ENCODE data around the gene KLHL3. TPM values are rescaled to one million over a fixed set of nuclear protein-coding genes. Genes with fewer than 3 reads are reported as not detected.

The KLHL3 gene
- total RNA-seq, 1 donor from 2014 or later: 8.9 TPM

- Histone ChIP-seq H3K9me3 (ENCODE audit: insufficient read depth, low read depth, low read length) (no peaks in the 10 kb centered on the region), H3K4me1 (ENCODE audit: insufficient read depth, low read length) (peaks cover 15% of the 10 kb centered on the region), H3K9ac (ENCODE audit: low read length) (no peak overlapping the region), H3K27ac (ENCODE audit: low read depth, low read length) (no peak overlapping the region), H3K27me3 (ENCODE audit: insufficient read depth, low read length) (peaks cover 2% of the 10 kb centered on the region), H3K4me3 (ENCODE audit: insufficient read depth, low read depth, low read length) (no peak overlapping the region), H4K20me1 (ENCODE audit: insufficient read depth, low read length) (no peaks in the 10 kb centered on the region), H3K36me3 (ENCODE audit: insufficient read depth, low read length) (no peaks in the 10 kb centered on the region), H2AFZ (ENCODE audit: low read depth, low read length) (no peak overlapping the region), H3K4me2 (ENCODE audit: low read length) (no peak overlapping the region), H3K79me2 (ENCODE audit: insufficient read depth, low read length) (no peaks in the 10 kb centered on the region)
- H3K27ac Mint-ChIP-seq (ENCODE audit: unreplicated experiment): no peak overlapping the region
- FAIRE-seq (no peak), DNase-seq (ENCODE audit: low read depth) (no peak)
- H3K9me3 Mint-ChIP-seq (ENCODE audit: unreplicated experiment): no peaks in the 10 kb centered on the region
- TF ChIP-seq EZH2 (IDR thresholded peaks at IDR 0.05; ENCODE audit: insufficient read depth, low read length) (no peak), CTCF (IDR thresholded peaks at IDR 0.05; ENCODE audit: insufficient read depth, low read depth, low read length) (no peak)
- H3K4me1 Mint-ChIP-seq (ENCODE audit: low read depth, unreplicated experiment): peaks cover 15% of the 10 kb centered on the region
- no peaks in the 10 kb centered on the region for H3K36me3 Mint-ChIP-seq (ENCODE audit: low read depth, unreplicated experiment)
- H3K4me3 Mint-ChIP-seq (ENCODE audit: unreplicated experiment): no peak overlapping the region
- H3K27me3 Mint-ChIP-seq (ENCODE audit: low read depth, unreplicated experiment): no peaks in the 10 kb centered on the region
Measured at GRCh38 chr5:137624786-137625349, 111.0 kb downstream of the KLHL3 start.

GRCh38 chr5:137622850-137623249, 113.0 kb downstream of the KLHL3 start:
- Histone ChIP-seq H2AFZ (ENCODE audit: low read depth, low read length) (peak overlapping the region; percentile 12), H3K4me1 (ENCODE audit: insufficient read depth, low read length) (peaks cover 32% of the 10 kb centered on the region), H3K27me3 (ENCODE audit: insufficient read depth, low read length) (peaks cover 2% of the 10 kb centered on the region), H3K9me3 (ENCODE audit: insufficient read depth, low read depth, low read length) (no peaks in the 10 kb centered on the region), H3K27ac (ENCODE audit: low read depth, low read length) (peak overlapping the region; percentile 37), H3K4me2 (ENCODE audit: low read length) (peak overlapping the region; percentile 34), H3K9ac (ENCODE audit: low read length) (peak overlapping the region; percentile 4), H3K4me3 (ENCODE audit: insufficient read depth, low read depth, low read length) (no peak overlapping the region), H3K79me2 (ENCODE audit: insufficient read depth, low read length) (no peaks in the 10 kb centered on the region), H4K20me1 (ENCODE audit: insufficient read depth, low read length) (no peaks in the 10 kb centered on the region), H3K36me3 (ENCODE audit: insufficient read depth, low read length) (no peaks in the 10 kb centered on the region)
- TF ChIP-seq CTCF (IDR thresholded peaks at IDR 0.05; ENCODE audit: insufficient read depth, low read depth, low read length): no peak
- TF ChIP-seq EZH2 (IDR thresholded peaks at IDR 0.05; ENCODE audit: insufficient read depth, low read length): no peak
- H3K4me1 Mint-ChIP-seq (ENCODE audit: low read depth, unreplicated experiment): peaks cover 32% of the 10 kb centered on the region
- FAIRE-seq: no peak
- DNase-seq (ENCODE audit: low read depth): peak; percentile 42
- H3K27ac Mint-ChIP-seq (ENCODE audit: unreplicated experiment): no peak overlapping the region
- no peak overlapping the region for H3K4me3 Mint-ChIP-seq (ENCODE audit: unreplicated experiment)
- no peaks in the 10 kb centered on the region for H3K27me3 Mint-ChIP-seq (ENCODE audit: low read depth, unreplicated experiment)
- no peaks in the 10 kb centered on the region for H3K9me3 Mint-ChIP-seq (ENCODE audit: unreplicated experiment)
- peaks cover 4% of the 10 kb centered on the region for H3K36me3 Mint-ChIP-seq (ENCODE audit: low read depth, unreplicated experiment)

Data from astrocyte (in vitro differentiated cells and primary cell).